IPS-18a (cell line): Measurements from ENCODE around the gene TNS4.

Source experiments
- H3K27ac ChIP-seq: one replicate; pipeline ENCODE4 v1.5.1; 2013; ENCODE audit warnings: low read length
- H3K27me3 ChIP-seq: one replicate; pipeline ENCODE4 v1.6.1; 2013; ENCODE audit warnings: mild to moderate bottlenecking, low read length; ENCODE audit not compliant: control insufficient read depth, insufficient read depth
- H3K36me3 ChIP-seq: one replicate; pipeline ENCODE4 v1.6.1; 2013; ENCODE audit warnings: low read depth, low read length; ENCODE audit not compliant: control insufficient read depth
- H3K4me1 ChIP-seq: one replicate; pipeline ENCODE4 v1.6.1; 2013; ENCODE audit warnings: low read depth, low read length; ENCODE audit not compliant: control insufficient read depth
- H3K4me3 ChIP-seq: one replicate; pipeline ENCODE4 v1.5.1; 2013; ENCODE audit warnings: low read length
- H3K9ac ChIP-seq: one replicate; pipeline ENCODE4 v1.6.1; 2013; ENCODE audit warnings: mild to moderate bottlenecking, low read length, moderate library complexity
- H3K9me3 ChIP-seq: one replicate; pipeline ENCODE4 v1.6.1; 2013; ENCODE audit warnings: low read depth, low read length; ENCODE audit not compliant: control insufficient read depth

TNS4 gene

DNA sequence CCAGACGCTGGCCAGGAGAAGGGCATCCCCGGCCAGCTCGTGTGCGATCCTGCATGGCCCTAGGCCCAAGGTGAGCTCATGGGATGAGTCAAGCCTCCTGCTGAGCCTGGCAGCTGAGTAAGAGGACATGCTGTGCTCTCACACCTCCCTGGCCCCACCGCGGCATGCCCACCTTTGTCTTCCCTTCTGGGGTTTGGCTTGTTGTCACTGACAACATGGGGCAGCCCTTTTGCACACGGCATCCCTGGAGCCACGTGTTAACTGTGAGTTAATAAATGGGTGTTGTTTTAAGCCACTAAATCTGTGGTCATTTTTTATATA is 8.9 kb upstream of the TNS4 start:
- H3K9me3 ChIP-seq, result no peaks in the 10 kb centered on the region
- H3K27ac ChIP-seq, result no peak overlapping the region
- no peak overlapping the region for H3K4me3 ChIP-seq
- no peaks in the 10 kb centered on the region for H3K27me3 ChIP-seq
- H3K9ac ChIP-seq, result no peak overlapping the region
- peaks cover 5% of the 10 kb centered on the region for H3K4me1 ChIP-seq
- no peaks in the 10 kb centered on the region for H3K36me3 ChIP-seq

DNA sequence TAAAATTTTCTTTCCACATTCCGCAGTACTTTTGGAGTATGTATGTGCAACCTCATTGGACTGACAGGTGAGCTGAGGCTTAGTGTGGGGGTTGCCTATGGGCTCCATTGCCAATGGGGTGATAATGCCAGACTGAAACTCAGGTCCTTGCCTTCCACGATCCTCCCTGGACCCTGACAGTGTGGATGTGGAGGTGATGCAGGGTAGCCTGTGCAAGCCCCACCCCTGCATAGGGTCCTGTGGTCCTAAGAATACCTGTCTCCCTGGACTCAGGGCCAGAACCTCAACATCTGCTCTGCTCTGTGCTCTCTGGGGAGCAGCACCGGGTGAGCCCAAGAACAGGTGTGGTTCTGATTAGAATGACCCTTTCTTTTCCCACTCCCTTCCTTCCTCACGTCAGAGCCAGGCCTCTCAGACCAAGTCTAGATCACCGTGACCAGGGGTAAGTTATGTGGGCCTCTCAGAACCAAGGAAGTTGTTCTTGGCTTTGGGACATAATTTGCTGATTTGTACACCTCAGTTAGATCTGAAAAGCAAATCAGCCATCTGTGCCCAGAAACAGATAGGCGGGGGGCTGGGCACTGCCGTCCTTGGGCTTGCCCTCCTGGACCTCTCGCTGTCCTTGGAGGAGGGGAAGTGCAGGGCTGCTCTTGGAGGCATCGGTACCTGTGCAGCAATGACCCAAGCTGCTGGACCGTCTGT is 8.4 kb upstream of the TNS4 start:
- no peaks in the 10 kb centered on the region for H3K9me3 ChIP-seq
- no peak overlapping the region for H3K9ac ChIP-seq
- H3K27me3 ChIP-seq, result no peaks in the 10 kb centered on the region
- peaks cover 5% of the 10 kb centered on the region for H3K4me1 ChIP-seq
- H3K4me3 ChIP-seq, result no peak overlapping the region
- no peaks in the 10 kb centered on the region for H3K36me3 ChIP-seq
- H3K27ac ChIP-seq, result no peak overlapping the region

DNA sequence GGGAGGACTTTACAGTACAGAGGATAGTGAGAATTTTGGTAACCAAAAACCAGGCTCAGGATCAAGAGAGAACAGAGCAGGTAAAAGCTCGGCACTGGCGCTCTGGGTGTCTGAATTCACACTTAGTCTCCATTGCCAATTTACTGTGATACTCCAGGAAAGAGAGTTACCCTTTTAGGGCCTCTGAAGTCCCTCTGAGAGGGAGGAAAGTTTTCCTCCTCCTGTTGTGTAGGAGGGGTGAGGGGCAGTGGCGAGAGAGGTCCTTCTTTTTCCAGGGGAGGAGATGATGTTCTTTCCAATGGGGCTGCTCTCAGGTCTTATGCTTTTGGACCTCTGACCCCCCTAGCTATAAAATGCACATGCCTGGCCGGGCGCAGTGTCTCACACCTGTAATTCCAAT is 5.4 kb upstream of the TNS4 start:
- H3K27ac ChIP-seq, result no peak overlapping the region

DNA sequence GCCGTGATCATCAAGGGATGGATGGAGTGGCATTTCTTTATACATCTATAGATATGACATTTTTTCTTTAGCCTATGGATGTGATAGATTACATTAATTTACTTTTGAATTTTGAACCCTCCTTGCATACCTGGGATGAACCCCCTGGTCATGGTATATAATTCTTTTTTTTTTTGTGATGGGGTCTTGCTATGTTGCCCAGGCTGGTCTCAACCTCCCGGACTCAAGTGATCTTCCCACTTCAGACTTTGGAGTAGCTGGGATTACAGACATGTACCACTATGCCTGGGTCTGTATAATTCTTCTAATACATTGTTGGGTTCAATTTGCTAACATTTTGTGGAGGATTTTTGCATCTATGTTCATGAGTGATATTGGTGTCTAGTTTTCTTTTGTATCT is 1.7 kb upstream of the TNS4 start:
- H3K4me1 ChIP-seq, result peaks cover under 1% of the 10 kb centered on the region
- H3K9ac ChIP-seq, result no peak overlapping the region
- peaks cover 4% of the 10 kb centered on the region for H3K27me3 ChIP-seq
- H3K4me3 ChIP-seq, result no peak overlapping the region
- no peaks in the 10 kb centered on the region for H3K36me3 ChIP-seq
- no peaks in the 10 kb centered on the region for H3K9me3 ChIP-seq
- no peak overlapping the region for H3K27ac ChIP-seq

More for the DNA sequence above, 5.4 kb upstream of the TNS4 start:
- H3K4me1 ChIP-seq, result peaks cover 5% of the 10 kb centered on the region
- H3K4me3 ChIP-seq, result no peak overlapping the region
- no peak overlapping the region for H3K9ac ChIP-seq
- no peaks in the 10 kb centered on the region for H3K9me3 ChIP-seq
- no peaks in the 10 kb centered on the region for H3K27me3 ChIP-seq
- no peaks in the 10 kb centered on the region for H3K36me3 ChIP-seq

DNA sequence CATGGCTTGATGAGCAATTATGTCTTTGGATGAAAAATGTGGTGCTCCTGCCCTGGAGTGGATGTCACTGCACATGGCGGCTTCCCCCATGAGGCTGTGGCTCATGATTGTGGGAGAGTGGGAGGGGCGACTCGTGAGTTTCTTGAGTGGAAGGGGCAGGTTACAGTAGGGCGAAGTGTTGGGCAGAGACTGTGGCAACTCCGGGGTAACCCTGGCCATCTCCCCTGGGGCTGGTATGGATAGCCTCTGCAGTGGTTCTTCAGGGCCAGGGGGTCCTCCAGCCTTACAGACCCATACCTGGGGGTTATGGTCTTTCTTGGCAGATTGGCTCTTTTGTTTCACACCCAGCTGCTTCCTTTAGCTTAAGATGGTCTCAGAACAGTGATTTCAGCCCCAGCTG is 1.3 kb upstream of the TNS4 start:
- Histone ChIP-seq H3K4me3 (no peak overlapping the region), H3K9ac (no peak overlapping the region), H3K27me3 (peaks cover 4% of the 10 kb centered on the region), H3K27ac (no peak overlapping the region), H3K36me3 (no peaks in the 10 kb centered on the region), H3K4me1 (peaks cover 5% of the 10 kb centered on the region), H3K9me3 (no peaks in the 10 kb centered on the region)

DNA sequence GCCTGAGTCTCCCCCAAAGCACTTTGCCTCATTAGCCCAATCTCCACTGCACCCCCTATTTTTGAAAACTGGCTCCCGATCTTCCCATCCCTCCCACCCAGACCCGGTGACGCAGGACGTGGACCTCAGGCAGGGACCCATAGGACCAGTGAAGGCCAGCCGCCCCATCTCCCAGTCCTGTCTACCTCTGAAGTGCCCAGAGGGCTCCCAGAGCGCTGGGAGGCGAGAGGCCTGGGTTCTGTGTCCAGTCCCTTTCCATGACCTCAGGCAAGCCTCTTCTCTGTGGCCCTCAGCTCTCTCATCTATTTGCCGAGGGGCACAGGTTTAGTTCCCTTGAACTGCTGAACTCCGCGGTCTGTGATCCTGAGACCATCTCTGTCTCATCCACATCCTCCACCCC is 714 bp downstream of the TNS4 start:
- Histone ChIP-seq H3K4me1 (peaks cover 6% of the 10 kb centered on the region), H3K27me3 (peaks cover 4% of the 10 kb centered on the region), H3K4me3 (no peak overlapping the region), H3K9me3 (no peaks in the 10 kb centered on the region), H3K9ac (no peak overlapping the region), H3K36me3 (no peaks in the 10 kb centered on the region), H3K27ac (no peak overlapping the region)

DNA sequence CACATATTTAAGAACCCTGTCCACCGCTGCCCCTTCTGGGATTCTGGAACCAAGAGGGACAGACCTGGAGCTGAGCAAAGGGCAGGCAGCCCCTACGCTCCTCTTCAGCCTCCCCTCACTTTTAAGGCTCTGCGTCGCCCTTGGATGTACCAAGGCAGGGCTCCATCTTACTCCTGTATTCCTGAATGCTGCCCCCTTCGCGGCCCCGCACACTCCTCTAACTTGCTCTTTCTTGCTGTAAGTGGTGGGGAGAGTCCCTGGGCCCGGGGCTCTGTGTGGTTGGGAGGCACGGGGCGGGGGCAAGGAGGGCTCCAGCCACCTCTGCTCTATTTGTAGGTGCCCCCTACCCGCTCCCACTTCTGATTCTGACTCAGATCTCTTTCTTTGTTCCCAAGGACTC is 1.2 kb downstream of the TNS4 start:
- no peak overlapping the region for H3K27ac ChIP-seq
- peaks cover 4% of the 10 kb centered on the region for H3K27me3 ChIP-seq
- peaks cover 6% of the 10 kb centered on the region for H3K4me1 ChIP-seq
- H3K9ac ChIP-seq, result no peak overlapping the region
- no peak overlapping the region for H3K4me3 ChIP-seq
- no peaks in the 10 kb centered on the region for H3K9me3 ChIP-seq
- no peaks in the 10 kb centered on the region for H3K36me3 ChIP-seq

DNA sequence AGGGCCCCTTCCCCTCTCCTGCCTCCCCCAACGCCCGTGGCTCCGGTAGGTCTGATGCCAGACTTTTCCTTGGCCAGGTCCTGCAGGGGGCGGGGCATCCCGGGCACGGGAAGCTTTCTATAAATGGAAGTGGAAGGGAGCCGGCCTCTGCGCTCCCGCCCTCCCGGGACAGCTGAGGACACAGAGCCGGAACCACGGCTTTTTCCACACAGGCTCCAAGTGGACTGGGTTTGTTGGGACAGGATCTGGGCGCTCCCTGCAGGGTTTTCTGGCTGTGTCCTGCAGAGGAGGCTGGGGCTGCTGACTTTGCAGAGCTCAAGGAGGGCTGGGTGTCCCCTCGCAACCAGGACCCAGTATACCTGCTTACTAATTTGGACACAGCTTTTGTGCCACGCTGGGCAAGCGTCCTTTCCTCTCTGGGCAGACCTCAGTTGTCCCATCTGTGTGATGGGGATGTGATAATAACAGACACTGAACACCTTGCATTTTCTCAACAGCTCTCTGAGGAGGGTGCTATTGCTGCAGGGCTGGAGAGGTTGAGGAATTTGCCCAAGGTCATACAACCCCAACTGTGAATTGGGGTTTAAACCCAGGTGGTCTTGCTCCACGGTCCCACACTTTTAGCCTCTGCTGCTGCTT is 1.8 kb downstream of the TNS4 start:
- Histone ChIP-seq H3K4me3 (no peak overlapping the region), H3K27ac (no peak overlapping the region), H3K36me3 (no peaks in the 10 kb centered on the region), H3K9me3 (no peaks in the 10 kb centered on the region), H3K27me3 (peaks cover 4% of the 10 kb centered on the region), H3K4me1 (peaks cover 6% of the 10 kb centered on the region), H3K9ac (no peak overlapping the region)

DNA sequence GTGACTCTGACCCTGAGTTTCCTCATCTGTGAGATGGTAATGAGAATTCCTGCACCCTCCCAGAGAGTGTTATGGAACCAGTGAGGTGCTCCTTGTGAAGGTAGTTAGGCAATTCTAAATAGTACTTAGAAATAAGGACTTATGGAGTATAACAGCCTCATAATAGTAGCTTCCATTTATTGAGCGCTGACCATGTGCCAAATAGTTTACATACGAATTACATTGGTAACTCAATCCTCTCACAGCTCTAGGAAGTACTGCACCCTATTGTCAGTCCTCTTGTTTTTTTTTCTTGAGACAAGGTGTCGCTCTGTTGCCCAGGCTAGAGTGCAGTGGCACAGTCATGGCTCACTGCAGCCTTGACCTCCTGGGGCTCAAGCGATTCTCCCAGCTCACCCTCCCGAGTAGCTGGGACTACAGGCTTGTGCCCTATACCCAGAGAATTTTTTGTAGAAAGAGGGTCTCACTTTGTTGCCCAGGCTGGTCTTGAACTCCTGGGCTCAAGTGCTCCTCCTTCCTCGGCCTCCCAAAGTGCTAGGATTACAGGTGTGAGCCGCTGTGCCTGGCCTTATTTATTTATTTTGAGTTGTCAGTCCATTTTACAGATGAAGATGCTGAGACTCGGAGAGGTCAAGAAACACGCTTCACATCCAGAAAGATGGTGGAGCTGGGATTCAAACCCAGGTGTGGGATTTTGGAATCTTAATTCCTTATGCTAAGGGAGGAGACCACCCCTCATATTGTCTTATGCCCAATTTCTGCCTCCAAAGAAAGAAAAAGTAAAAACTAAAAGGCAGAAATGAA is 2.9 kb downstream of the TNS4 start:
- Histone ChIP-seq H3K4me3 (no peak overlapping the region), H3K27me3 (peaks cover 4% of the 10 kb centered on the region), H3K4me1 (peaks cover 6% of the 10 kb centered on the region), H3K27ac (no peak overlapping the region), H3K9ac (no peak overlapping the region), H3K9me3 (no peaks in the 10 kb centered on the region), H3K36me3 (no peaks in the 10 kb centered on the region)

DNA sequence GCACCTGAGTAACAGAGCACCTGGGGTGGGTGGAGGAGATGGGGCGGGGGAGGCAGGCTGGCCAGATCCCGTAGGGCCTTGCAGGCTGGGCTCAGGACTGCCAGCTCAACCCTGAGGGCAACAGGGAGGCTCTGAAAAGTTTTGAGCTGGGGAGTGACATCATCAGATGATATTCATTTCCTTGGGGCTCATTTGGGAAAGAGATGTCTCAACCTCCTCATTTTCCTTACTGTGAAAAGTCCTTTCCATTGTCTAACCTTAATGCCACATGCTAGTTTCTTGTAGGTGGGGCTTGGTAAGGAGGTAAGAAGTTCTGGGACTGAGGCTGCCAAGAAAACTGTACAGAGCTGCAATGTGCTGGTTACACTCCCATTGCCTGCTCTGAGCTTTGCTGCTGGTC is 3.7 kb downstream of the TNS4 start:
- Histone ChIP-seq H3K4me1 (peaks cover 6% of the 10 kb centered on the region), H3K27ac (no peak overlapping the region), H3K9me3 (no peaks in the 10 kb centered on the region), H3K27me3 (peaks cover 4% of the 10 kb centered on the region), H3K4me3 (no peak overlapping the region), H3K36me3 (no peaks in the 10 kb centered on the region), H3K9ac (no peak overlapping the region)

DNA sequence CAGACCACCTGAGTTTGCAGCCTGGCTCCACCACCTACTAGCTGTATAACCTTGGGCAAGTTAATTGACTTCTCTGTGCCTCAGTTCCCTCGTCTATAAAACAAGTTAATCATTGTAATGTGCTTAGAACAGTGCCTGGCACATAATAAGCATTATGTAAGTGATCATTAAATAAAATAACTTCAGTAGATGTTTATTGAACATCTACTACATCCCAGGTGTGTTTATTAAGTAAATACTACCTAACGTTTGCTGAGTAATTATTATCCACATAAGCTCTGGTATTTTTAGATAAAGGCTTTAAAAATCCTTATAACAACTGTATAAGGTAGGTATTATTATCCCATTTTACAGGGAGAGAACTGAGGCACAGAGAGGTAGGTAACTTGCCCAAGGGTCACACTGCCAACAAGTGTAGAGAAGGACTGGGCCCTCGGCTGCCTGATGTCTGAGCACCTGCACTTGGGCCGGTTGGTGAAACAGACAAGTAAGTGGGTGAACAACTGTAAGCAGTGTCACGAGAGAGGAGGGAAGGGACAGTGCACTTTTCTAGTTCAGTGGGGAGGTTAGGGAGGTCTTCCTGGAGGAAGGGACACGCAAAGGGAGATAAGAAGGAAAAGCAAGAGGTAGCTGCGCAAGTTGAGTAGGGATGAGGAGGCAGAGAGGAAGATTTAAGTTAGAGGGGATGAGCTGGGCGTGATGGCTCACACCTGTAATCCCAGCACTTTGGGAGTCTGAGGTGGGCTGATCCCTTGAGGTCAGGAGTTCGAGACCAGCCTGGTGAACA is 4.6 kb downstream of the TNS4 start:
- Histone ChIP-seq H3K36me3 (no peaks in the 10 kb centered on the region), H3K4me1 (peaks cover 7% of the 10 kb centered on the region), H3K9ac (no peak overlapping the region)

More for the DNA sequence above, 4.6 kb downstream of the TNS4 start:
- Histone ChIP-seq H3K4me3 (no peak overlapping the region), H3K27ac (no peak overlapping the region), H3K9me3 (no peaks in the 10 kb centered on the region), H3K27me3 (peaks cover 4% of the 10 kb centered on the region)
